Esophagus mucosa (tissue), 1 donor: ENCODE results near the gene CACNA1D. TPM values are rescaled to one million over a fixed set of nuclear protein-coding genes. Genes with fewer than 3 reads are reported as not detected.

Experiments
- ATAC-seq: fragments of 200-7000 bp; cut with Tn5 transposase; one replicate; pipeline ENCODE4 v1.9.1; 2020
- total RNA-seq: library from RNA; stranded (reverse); gene quantifications from one replicate; pipeline ENCODE4 v1.2.4, GENCODE V29; 2023
- donor health status: DM: yes; HTN: yes; CAD: no.

CACNA1D gene
- total RNA-seq, 1 donor from 2014 or later = 0.52 TPM

GRCh38 chr3:53495520-53496391 lies 1.3 kb downstream of the CACNA1D start:
- ATAC-seq = peak; percentile 40

- ATAC-seq = no peak
Measured at GRCh38 chr3:53496392-53496670, 1.9 kb downstream of the CACNA1D start.

GRCh38 chr3:53496984-53497383 lies 2.6 kb downstream of the CACNA1D start:
- ATAC-seq = no peak

DNA sequence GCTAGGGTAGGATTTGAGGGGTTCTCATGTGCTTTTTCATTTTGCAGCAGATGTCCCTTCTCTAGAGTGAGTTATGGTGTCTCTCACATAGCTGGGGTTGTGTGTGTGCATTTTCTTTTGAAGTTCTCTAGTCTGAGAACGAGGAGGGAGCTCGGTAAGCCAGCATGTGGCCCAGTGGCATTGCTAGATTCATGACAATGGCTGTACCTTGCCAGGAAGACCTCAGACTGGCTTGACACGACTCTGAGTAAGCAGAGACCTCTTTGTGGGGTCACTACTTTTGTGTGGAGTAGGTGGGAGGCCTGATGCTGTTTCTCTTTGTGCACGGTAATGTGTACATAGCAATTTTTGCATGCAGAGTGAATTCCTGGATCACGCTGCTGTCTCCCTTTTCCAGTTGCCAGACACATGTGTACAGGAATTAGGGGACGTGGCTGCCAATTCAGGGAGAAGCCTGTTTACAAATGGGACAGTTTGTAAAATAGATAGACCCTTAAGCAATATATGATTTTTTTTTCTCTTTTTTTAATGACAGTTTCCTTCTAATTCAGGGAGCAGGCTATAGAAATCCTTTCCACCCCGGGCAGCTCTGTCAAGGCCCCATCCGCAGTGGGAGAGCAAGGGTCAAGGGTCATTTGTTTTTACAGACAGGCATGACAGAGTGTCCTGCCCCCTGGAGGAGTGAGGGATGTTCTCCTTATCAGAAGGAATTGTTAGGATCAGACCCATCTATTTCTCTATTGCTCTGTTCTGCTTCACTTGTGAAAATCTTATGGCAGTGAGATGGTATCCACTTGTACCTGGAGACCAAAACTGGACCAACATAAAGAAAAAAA lies 4.6 kb downstream of the CACNA1D start:
- no peak for ATAC-seq

DNA sequence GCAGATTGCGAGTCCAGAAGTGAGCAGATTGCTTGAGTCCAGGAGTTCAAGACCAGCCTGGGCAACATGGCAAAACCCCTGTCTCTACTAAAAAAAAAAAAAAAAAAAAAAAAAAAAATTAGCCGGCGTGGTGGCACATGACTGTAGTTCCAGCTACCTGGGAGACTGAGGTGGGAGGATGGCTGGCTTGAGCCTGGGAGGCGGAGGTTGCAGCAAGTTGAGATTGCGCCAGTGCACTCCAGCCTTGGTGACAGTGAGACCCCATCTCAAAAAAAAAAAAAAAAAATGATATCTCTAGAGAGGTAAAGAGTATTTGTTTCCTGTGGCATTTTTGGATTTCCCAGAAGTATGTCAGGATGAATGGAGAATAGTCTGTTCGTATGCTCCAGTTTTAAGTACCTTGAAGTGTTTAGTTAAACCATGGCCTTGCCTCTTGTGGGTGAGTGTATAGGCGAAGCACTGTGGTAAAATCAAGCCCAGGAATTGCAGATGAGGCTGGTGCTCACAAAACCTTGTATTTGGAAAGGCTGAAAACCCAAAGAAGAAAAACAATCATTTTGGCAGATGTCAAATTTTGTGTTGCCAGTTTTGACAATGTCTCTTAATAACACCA lies 5.9 kb downstream of the CACNA1D start:
- no peak for ATAC-seq

- no peak for ATAC-seq
Measured at GRCh38 chr3:53501178-53501577, 6.8 kb downstream of the CACNA1D start.

- no peak for ATAC-seq
Measured at GRCh38 chr3:53502737-53503136, 8.3 kb downstream of the CACNA1D start.

DNA sequence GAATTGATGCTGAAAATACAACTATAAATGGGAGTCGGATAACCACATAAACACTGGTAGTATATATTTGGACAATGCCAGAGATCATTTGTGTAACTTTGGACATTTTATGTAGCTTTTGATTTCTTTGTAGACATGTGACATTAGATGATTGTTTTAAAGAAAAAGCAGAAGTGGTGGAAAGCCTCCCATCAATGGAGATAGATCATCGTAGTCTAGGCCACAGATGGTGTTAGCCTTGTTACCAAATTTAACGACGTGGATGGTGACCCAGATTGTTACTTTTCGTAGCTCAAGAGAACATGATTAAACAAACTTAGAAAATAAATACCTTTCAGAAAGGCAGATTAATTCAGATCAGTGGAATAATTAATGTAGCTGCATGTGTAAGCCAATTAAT lies 8.8 kb downstream of the CACNA1D start:
- ATAC-seq = no peak

DNA sequence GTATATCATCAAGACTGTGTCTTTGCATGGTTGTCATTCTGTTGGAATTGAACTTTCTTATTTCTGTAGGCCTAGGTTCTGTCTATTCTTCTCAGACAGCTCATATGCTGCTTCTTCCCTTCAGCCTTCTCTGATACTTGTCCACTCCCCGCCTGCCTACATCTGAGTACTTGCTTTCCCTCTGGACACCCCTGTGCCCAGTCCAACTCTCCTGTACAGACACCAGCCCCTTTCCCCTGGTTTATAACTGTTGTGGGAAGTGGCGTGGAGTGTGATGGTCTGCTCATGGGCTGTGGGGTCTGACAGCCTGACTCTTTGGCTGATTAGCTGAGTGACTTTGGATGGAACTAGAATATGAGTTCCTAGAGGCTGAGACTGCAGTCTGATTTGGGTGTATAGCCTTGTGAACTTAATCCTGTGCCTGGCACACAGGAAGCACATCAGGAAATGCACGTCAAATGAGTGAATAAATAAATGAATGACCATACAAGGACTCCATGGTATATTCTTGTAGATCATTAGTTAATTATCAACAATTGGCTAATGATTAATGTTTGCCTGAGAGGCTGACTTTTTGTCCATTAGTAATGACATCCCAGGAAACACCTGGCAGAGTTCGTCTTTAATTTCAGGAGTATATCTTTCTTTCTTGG lies 11.8 kb downstream of the CACNA1D start:
- no peak for ATAC-seq

- ATAC-seq = no peak
Measured at GRCh38 chr3:53506763-53507145, 12.3 kb downstream of the CACNA1D start.

GRCh38 chr3:53509494-53509893 lies 15.1 kb downstream of the CACNA1D start:
- ATAC-seq = no peak

DNA sequence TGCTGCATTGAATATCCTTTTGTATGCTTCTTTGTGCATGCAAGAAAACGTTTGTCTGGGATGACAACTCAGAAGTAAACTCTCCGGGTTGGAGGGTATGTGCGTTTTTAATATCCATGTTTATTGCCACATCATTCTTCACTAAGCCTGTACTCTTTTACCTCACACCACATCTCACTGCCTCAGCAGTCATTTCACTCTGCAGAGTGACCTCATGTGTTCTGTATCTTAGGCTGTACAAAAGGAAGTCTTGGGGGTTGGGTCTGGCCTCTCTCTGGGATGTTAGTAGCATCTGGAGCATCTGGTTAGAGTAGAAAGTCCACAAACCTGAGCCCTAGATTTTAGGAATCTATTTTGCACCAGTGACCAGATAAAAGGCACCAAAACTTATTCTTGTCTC lies 16.1 kb downstream of the CACNA1D start:
- ATAC-seq = no peak

DNA sequence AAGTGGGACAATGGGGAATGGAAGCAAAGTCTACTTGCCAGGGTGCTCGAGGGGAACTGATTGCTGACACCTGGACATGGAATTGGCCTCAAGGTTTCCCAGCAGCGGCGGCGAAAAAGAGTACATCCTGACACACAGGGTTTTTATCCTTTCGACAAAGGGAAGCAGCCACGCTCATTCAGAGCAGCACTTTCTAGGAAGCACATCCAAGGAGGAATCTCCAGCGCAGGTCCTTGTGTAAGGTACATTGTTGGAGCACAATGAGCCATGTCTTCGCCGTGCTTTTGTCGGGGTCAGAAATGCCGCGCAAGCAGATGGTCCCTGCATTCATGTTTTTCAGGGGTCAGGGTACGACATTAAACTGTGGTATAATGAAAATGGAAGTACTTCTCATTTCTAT lies 16.8 kb downstream of the CACNA1D start:
- no peak for ATAC-seq

GRCh38 chr3:53513556-53514190 lies 19.3 kb downstream of the CACNA1D start:
- ATAC-seq = peak; percentile 37

DNA sequence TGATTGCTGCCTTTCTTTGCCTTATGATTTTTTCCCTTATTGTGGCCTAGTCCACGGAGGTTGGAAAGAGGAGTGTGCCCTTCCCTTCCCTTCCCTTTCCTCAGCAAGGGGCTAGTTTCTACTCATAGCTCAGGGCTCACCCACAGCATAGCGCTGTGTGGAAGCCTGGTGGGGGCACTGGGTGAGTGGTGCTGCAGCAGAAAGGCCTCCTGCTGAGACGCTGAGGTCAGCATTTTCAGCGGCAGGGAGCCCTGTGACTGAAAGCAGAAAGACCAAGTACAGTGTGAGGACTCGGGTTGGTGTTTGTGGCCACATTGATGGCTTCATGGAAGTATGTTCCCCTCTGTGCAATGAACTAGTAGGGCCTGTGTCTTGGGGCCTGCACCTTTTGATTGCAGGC lies 21.9 kb downstream of the CACNA1D start:
- ATAC-seq = no peak

GRCh38 chr3:53518495-53518981 lies 24.1 kb downstream of the CACNA1D start:
- ATAC-seq = no peak

- ATAC-seq = no peak
Measured at GRCh38 chr3:53519065-53519709, 24.8 kb downstream of the CACNA1D start.

GRCh38 chr3:53523346-53523745 lies 28.9 kb downstream of the CACNA1D start:
- no peak for ATAC-seq

DNA sequence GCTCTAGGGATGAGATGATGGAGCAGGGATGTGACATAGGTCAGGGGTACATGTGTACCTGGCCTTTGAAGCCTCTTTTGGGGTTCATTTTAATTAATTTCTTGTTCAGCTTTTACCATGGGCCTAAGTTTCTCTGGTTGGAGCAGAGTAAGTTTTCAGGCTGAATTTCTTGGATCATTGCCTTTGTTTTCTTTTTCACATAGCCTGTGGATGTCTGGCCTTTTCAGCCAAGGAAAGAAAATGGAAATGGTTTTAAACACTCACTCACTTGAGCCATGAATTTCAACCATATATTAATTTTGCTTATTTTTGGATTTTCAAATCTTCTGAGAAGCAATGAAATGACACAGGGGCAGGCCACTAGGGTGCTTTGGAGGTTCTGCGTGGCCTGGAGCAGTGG lies 30.2 kb downstream of the CACNA1D start:
- no peak for ATAC-seq

- ATAC-seq = no peak
Measured at GRCh38 chr3:53525765-53526703, 31.6 kb downstream of the CACNA1D start.

DNA sequence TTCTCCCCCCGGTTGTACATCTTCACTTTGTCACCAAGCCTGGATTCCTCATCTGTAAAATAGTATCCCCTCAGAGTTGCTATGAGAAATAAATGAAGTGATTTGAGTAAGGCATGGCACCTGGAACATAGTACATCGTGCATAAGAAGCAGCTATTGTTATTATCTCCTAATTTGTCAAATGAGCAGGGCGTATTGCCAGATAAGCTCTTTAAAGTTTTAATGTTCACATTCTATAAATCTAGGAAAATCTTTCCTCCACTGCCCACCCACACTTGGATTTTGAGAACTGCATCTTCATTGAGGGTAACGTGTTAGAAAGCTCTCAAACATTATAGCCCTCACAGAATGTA lies 32.3 kb downstream of the CACNA1D start:
- no peak for ATAC-seq
